RWPE1 (cell line): ENCODE measurements around the gene DNASE2B.

Source experiments
- CTCF ChIA-PET: fragments of 350-600 bp; sonication (Branson Sonifier 250); formaldehyde crosslinking; extraction: SDS; loops from one replicate; lab custom pipeline; 2021; lab: Yijun Ruan, JAX
- POLR2A ChIA-PET: fragments of 400-600 bp; formaldehyde crosslinking; extraction: SDS; loops from one replicate; lab custom pipeline; 2020; ENCODE audit warnings: antibody characterized with exemption; ENCODE audit not compliant: low non-redundant PET; lab: Yijun Ruan, JAX
- DNase-seq: peaks from one replicate; pipeline ENCODE4 v3.0.0; 2012; ENCODE audit warnings: low spot score
- H3K27ac ChIP-seq: fragments of 450-650 bp; 2 replicates; pipeline ENCODE4 v1.5.1; 2017
- CTCF ChIP-seq: fragments of 450-650 bp; conservative IDR thresholded peaks from 2 replicates; pipeline ENCODE4 v1.5.1; 2017; ENCODE audit warnings: low read depth, mild to moderate bottlenecking

Gene DNASE2B

GRCh38 chr1:84450910-84451309 is 52.6 kb downstream of the DNASE2B start:
- no peak overlapping the region for H3K27ac ChIP-seq
- DNase-seq: no peak
- POLR2A ChIA-PET: no interaction called here
- TF ChIP-seq CTCF: no peak
- CTCF ChIA-PET: interaction anchor here (0.6 kb wide), 1 partner anchor 361 kb away, joined by 4 read pairs; no protein-coding TSS in a partner anchor

- TF ChIP-seq CTCF: no peak
- no peak overlapping the region for H3K27ac ChIP-seq
- CTCF ChIA-PET: no interaction called here
- DNase-seq: no peak
- POLR2A ChIA-PET: no interaction called here
Observed at GRCh38 chr1:84452436-84452835, 54.2 kb downstream of the DNASE2B start.

- POLR2A ChIA-PET: interaction anchor here (0.6 kb wide), 1 partner anchor 121 kb away, joined by 4 read pairs; no protein-coding TSS in a partner anchor
- TF ChIP-seq CTCF: no peak
- no peak for DNase-seq
- no peak overlapping the region for H3K27ac ChIP-seq
- CTCF ChIA-PET: interaction anchor here (0.7 kb wide), 1 partner anchor 13 kb away, joined by 5 read pairs; no protein-coding TSS in a partner anchor
Observed at GRCh38 chr1:84462118-84462517, 63.8 kb downstream of the DNASE2B start.
